ENCODE measurements around the gene C11orf42.

- TF ChIP-seq CTCF (IDR thresholded peaks at IDR 0.05) (no peak), POLR2A (IDR thresholded peaks at IDR 0.05) (no peak)
Measured at GRCh38 chr11:6191742-6192141, 13.6 kb upstream of the C11orf42 start.
